Measurements from ENCODE around the gene VSX2.

- no peak for TF ChIP-seq EZH2 (IDR thresholded peaks at IDR 0.05; ENCODE audit: borderline replicate concordance, insufficient read depth, low read length, poor library complexity, severe bottlenecking)
- no peak for TF ChIP-seq RAD21 (conservative IDR thresholded peaks at IDR 0.05)
- TF ChIP-seq, protein P1, sequence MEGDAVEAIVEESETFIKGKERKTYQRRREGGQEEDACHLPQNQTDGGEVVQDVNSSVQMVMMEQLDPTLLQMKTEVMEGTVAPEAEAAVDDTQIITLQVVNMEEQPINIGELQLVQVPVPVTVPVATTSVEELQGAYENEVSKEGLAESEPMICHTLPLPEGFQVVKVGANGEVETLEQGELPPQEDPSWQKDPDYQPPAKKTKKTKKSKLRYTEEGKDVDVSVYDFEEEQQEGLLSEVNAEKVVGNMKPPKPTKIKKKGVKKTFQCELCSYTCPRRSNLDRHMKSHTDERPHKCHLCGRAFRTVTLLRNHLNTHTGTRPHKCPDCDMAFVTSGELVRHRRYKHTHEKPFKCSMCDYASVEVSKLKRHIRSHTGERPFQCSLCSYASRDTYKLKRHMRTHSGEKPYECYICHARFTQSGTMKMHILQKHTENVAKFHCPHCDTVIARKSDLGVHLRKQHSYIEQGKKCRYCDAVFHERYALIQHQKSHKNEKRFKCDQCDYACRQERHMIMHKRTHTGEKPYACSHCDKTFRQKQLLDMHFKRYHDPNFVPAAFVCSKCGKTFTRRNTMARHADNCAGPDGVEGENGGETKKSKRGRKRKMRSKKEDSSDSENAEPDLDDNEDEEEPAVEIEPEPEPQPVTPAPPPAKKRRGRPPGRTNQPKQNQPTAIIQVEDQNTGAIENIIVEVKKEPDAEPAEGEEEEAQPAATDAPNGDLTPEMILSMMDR (IDR thresholded peaks at IDR 0.05; ENCODE audit: poor library complexity, severe bottlenecking), result no peak
Observed at GRCh38 chr14:74260525-74261233, 21.4 kb downstream of the VSX2 start.

All from neural cell (in vitro differentiated cells).